ENCODE results near the gene NRF1.

DNA sequence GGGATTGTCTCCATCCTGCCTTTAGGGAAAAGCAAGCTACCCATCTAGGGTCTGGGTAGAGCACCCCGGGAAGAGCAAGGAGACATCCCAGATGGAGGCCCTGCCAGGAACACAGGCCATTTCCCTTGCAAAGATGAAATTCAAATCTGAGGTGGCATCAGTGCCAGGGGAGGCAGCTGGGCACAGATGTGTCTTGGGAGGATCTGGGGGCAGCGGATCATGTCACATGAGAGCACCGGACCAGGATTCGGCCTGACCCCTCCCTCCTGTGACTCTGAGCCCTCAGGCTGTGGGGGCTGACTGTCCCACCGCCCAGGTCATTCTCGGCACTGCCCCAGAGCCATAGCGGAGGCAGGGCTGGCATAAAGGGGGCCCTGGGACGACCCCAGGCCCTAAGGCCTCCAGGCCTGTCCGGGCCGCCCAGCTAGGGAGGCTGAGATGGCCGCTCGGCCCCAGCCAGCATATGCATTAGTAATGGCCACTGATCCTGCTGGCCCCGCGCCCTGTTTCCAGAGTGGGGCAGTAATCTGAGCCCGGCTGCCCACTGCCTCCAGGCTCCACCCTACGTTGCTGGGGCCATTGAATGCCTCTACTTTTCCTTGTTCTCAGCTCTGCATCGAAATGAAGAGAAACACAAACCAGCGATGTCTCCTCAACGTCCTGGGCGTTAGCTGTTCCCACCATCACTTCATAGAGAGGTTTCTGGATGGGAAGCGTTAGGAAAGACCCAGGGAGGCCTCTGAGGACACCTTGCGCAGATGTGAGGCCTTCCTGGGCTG, 192.8 kb downstream of the NRF1 start:
- no peak for TF ChIP-seq POLR2AphosphoS5 (IDR thresholded peaks at IDR 0.05; ENCODE audit: insufficient read depth in 1 of 2, low read depth in 1 of 2)
- TF ChIP-seq, protein P1, sequence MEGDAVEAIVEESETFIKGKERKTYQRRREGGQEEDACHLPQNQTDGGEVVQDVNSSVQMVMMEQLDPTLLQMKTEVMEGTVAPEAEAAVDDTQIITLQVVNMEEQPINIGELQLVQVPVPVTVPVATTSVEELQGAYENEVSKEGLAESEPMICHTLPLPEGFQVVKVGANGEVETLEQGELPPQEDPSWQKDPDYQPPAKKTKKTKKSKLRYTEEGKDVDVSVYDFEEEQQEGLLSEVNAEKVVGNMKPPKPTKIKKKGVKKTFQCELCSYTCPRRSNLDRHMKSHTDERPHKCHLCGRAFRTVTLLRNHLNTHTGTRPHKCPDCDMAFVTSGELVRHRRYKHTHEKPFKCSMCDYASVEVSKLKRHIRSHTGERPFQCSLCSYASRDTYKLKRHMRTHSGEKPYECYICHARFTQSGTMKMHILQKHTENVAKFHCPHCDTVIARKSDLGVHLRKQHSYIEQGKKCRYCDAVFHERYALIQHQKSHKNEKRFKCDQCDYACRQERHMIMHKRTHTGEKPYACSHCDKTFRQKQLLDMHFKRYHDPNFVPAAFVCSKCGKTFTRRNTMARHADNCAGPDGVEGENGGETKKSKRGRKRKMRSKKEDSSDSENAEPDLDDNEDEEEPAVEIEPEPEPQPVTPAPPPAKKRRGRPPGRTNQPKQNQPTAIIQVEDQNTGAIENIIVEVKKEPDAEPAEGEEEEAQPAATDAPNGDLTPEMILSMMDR (IDR thresholded peaks at IDR 0.05), result no peak
- no peak for TF ChIP-seq POLR2A (IDR thresholded peaks at IDR 0.05)

Measured in vagina (tissue), 2 donors.